Rectal smooth muscle tissue (tissue), 1 donor: Measurements from ENCODE around the gene SLC38A6.

Experiments
- H3K27ac ChIP-seq: one replicate; pipeline ENCODE4 v1.7.0; 2013; ENCODE audit warnings: low read depth, low read length, inconsistent platforms
- H3K27me3 ChIP-seq: one replicate; pipeline ENCODE4 v1.7.0; 2013; ENCODE audit warnings: low read length; ENCODE audit not compliant: control insufficient read depth, insufficient read depth
- H3K36me3 ChIP-seq: one replicate; pipeline ENCODE4 v1.7.0; 2013; ENCODE audit warnings: low read length; ENCODE audit not compliant: control insufficient read depth, insufficient read depth
- H3K4me1 ChIP-seq: one replicate; pipeline ENCODE4 v1.7.0; 2013; ENCODE audit warnings: low read length; ENCODE audit not compliant: control insufficient read depth, insufficient read depth
- H3K4me3 ChIP-seq: one replicate; pipeline ENCODE4 v1.7.0; 2013; ENCODE audit warnings: low read length
- H3K9ac ChIP-seq: one replicate; pipeline ENCODE4 v1.7.0; 2013; ENCODE audit warnings: low read length

Gene SLC38A6

DNA sequence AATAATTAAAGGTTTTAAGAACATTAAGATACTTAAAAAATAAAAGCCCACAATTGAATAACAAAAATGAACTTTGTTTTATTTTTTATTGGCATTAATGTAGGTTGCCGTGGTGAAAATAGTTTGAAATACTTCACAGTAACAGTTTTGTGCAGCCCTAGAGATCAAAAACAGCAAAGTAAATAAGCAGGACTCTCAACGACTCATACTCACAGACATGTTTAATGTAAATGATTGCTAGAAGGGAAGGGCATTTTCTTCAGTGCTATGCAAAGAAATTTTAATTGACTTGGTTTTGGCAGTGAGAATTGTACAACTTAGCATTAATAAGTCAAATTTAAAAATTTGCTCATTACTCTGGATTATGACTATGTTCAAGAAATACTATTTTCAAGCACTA lies 16.1 kb upstream of the SLC38A6 start:
- Histone ChIP-seq H3K36me3 (no peaks in the 10 kb centered on the region), H3K4me3 (no peak overlapping the region)

DNA sequence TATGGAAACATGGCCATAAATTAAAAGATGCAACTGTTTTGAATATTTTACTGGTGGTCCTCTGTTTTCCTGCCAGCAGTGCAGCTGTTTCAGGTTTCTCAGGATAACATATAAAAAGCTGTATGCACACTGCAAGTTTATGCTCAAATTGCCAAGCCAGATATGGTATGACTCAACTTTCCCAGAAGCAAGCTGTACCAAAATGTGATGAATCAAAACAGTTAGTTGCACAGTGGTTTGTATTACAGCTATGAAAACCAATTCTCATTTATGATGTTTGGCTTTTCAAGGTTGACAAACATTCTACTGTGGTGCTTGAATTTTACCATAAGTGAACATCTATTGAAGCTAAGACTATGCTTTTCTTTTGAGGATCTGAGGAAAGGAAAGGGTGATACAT lies 15.6 kb upstream of the SLC38A6 start:
- no peaks in the 10 kb centered on the region for H3K27me3 ChIP-seq
- no peak overlapping the region for H3K27ac ChIP-seq
- no peaks in the 10 kb centered on the region for H3K36me3 ChIP-seq
- no peak overlapping the region for H3K4me3 ChIP-seq
- no peaks in the 10 kb centered on the region for H3K4me1 ChIP-seq
- no peak overlapping the region for H3K9ac ChIP-seq

More for the DNA sequence above, 16.1 kb upstream of the SLC38A6 start:
- no peaks in the 10 kb centered on the region for H3K27me3 ChIP-seq
- no peaks in the 10 kb centered on the region for H3K4me1 ChIP-seq
- no peak overlapping the region for H3K9ac ChIP-seq
- H3K27ac ChIP-seq: no peak overlapping the region

DNA sequence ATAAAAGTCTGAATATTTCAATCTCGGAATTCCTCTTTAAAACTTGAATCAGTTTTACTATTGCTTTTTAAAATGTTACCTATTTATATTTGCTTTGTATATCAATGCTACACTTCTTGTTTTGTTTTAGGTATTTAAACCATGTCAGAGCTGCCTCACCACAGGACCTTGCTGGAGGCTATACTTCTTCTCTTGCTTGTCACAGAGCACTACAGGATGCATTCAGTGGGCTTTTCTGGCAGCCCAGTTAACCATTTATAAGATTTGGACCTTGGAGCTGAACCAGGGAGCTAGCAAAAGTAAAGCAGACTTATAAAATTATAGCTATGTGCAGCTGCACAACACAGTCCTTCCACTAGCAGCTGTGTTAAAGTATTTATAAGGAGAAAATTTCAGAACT lies 12.9 kb upstream of the SLC38A6 start:
- H3K4me1 ChIP-seq: no peaks in the 10 kb centered on the region
- H3K4me3 ChIP-seq: no peak overlapping the region
- no peak overlapping the region for H3K27ac ChIP-seq
- H3K27me3 ChIP-seq: no peaks in the 10 kb centered on the region
- no peak overlapping the region for H3K9ac ChIP-seq
- no peaks in the 10 kb centered on the region for H3K36me3 ChIP-seq

DNA sequence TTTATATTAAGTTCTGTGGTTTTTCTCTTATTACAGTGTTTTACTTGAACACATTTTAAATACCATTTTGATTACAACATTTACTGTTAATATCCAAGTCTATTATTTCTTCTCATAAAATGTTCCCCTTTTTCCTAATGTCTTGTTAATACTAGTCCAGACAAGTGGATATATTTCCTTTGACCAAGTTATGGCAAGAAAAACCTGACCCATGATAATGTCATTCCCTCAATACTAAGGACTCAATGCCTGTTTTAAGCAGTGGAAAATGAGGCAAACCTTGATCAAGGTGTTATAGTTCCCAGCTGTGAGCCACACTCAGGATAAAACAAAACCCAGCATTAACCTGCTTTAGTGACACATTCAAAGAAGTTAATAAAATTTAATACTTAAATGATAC lies 12.4 kb upstream of the SLC38A6 start:
- Histone ChIP-seq H3K36me3 (no peaks in the 10 kb centered on the region), H3K9ac (no peak overlapping the region), H3K4me3 (no peak overlapping the region), H3K27me3 (no peaks in the 10 kb centered on the region), H3K4me1 (no peaks in the 10 kb centered on the region), H3K27ac (no peak overlapping the region)

DNA sequence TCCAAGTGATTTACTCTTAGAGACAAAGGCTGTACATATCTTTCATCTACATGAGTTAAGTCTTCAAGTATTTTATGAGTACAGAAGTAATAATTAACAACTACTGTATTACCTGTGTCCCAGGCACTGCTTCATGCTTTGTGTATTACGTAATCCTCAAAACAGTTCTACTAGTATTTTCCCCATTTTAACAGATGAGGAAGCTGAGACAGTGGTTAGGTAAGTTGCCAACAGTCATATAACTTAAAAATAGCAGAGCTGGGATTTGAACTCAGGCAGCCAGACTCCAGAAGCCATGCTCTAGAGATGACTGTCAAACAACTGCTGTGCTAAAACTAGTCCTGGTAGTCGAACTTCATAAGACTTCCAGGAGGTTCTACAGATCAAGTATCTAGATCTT lies 10.9 kb upstream of the SLC38A6 start:
- Histone ChIP-seq H3K4me1 (no peaks in the 10 kb centered on the region), H3K27me3 (no peaks in the 10 kb centered on the region), H3K27ac (no peak overlapping the region), H3K9ac (no peak overlapping the region), H3K4me3 (no peak overlapping the region), H3K36me3 (no peaks in the 10 kb centered on the region)

DNA sequence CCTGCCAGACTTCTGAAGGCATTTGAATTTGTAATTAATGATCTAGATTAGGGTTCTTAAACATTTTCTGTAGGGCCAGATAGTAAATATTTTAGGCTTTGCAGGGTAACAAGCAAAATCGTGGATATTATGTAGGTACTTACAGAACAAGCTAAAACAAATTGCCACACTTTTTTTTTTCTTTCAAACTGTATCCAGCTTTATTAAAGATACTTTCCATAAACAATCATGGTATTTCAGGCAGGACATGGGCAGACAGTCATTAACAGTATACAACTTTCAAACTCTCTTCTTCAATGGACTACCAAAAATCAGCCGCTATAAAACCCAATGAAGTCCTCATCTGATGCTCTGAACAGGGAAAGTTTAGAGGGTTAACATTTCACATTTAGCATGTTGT lies 9.8 kb upstream of the SLC38A6 start:
- Histone ChIP-seq H3K9ac (no peak overlapping the region), H3K27me3 (no peaks in the 10 kb centered on the region), H3K4me3 (no peak overlapping the region), H3K36me3 (peaks cover 2% of the 10 kb centered on the region), H3K27ac (no peak overlapping the region), H3K4me1 (no peaks in the 10 kb centered on the region)

DNA sequence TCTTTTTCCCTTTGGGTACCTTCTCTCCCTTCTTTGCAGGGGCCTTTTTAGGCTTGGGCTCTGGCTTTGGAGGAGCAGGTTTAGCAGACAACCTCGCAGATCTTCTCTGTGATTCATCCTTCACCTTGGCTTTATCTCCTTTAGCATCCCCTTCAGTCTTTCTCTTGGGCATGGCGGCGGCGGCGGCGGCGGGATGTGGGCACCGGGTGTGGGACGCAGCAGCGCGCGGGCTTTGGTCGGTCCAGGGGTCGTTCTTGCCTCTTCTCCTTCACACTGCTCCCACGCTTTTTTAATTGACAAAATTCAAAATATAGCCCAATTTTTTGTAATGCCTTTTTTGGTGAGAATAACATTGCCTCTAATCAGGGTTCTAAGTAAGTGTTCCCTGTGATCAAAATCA lies 8.8 kb upstream of the SLC38A6 start:
- Histone ChIP-seq H3K4me1 (no peaks in the 10 kb centered on the region), H3K4me3 (no peak overlapping the region), H3K27me3 (no peaks in the 10 kb centered on the region), H3K9ac (no peak overlapping the region), H3K27ac (no peak overlapping the region), H3K36me3 (peaks cover 2% of the 10 kb centered on the region)

DNA sequence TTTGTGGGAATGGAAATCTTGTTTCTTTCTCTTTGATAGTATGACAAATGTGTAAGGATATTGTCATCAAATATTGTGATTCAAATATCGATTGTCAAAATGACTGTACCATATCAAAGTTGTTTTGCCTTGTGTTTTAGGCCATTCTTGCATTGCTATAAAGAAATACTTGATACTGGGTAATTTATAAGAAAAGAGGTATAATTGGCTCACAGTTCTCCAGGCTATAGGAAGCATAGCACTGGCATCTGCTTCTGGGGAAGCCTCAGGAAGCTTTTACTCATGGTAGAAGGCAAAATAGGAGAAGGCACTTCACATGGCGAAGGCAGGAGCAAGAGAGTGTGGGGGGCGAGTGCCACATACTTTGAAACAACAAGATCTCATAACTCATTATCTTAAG lies 8.0 kb upstream of the SLC38A6 start:
- H3K4me1 ChIP-seq: no peaks in the 10 kb centered on the region
- H3K27me3 ChIP-seq: no peaks in the 10 kb centered on the region
- H3K36me3 ChIP-seq: peaks cover 2% of the 10 kb centered on the region
- no peak overlapping the region for H3K9ac ChIP-seq
- H3K27ac ChIP-seq: no peak overlapping the region
- H3K4me3 ChIP-seq: no peak overlapping the region

DNA sequence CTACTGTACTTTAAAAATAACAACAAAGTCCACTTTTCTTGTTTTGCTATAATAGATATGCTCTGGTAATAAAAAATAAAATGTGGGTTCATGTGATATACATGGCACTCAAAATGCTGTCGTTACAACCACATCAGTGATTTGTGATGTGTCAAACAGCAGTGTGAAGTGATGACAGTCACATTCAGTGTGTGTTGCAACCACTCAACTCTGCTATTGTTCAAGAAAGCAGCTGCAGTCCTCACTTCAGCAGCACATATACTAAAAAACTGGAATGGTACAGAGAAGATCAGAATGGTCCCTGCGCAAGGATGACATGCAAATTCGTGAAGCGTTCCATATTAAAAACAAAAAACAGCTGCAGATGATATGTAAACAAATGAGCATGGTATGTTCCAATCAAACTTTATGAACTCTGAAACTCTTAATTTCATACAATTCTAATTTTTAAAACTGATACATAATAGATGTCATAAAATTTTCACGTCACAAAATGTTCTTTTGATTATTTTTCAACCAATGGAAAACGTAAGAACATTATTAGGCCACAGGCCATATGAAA lies 6.9 kb upstream of the SLC38A6 start:
- H3K27me3 ChIP-seq: no peaks in the 10 kb centered on the region
- peaks cover 2% of the 10 kb centered on the region for H3K36me3 ChIP-seq
- no peaks in the 10 kb centered on the region for H3K4me1 ChIP-seq
- H3K4me3 ChIP-seq: no peak overlapping the region
- no peak overlapping the region for H3K9ac ChIP-seq
- no peak overlapping the region for H3K27ac ChIP-seq

DNA sequence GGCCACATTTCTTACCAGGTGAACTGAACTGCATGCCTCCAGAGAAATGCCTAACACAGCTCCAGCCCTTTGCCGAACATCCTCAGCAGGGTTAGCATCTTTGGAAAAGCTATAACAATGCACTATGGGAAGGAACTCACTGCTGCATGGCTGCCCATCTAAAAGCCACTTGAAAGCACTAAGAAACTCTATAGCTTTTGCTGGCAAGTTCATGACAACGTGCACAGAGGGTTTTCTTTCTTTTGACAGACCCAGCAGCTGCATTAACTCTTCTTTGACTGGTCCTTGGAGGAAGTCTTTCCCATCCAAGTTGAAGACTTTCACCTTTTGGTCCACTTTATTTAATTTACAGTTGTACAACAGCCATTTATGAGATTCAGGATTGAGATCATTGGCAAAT lies 5.5 kb upstream of the SLC38A6 start:
- peaks cover 5% of the 10 kb centered on the region for H3K36me3 ChIP-seq
- H3K9ac ChIP-seq: no peak overlapping the region
- H3K27ac ChIP-seq: no peak overlapping the region
- H3K27me3 ChIP-seq: no peaks in the 10 kb centered on the region
- H3K4me3 ChIP-seq: no peak overlapping the region
- H3K4me1 ChIP-seq: no peaks in the 10 kb centered on the region

DNA sequence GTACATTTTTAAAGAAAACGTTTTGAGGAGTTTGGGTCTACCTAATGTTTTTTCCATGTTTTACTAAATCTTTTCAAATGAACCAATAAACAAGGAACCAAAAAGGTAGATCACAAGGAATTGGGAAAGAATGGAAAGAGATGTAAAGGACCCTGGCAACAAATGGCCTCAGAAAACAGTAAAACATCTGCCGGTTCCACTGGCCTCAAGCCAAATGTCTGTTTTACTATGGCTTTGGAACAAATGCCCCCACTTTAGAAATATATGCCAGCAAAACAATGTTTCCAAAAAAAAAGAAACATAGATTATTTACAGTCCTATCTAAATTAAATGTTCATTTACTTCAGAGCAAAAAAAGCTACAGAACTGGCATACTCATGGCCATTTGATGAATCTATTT lies 3.2 kb upstream of the SLC38A6 start:
- no peak overlapping the region for H3K4me3 ChIP-seq
- peaks cover 5% of the 10 kb centered on the region for H3K36me3 ChIP-seq
- H3K27ac ChIP-seq: no peak overlapping the region
- H3K4me1 ChIP-seq: peaks cover 4% of the 10 kb centered on the region
- H3K27me3 ChIP-seq: no peaks in the 10 kb centered on the region
- H3K9ac ChIP-seq: no peak overlapping the region

DNA sequence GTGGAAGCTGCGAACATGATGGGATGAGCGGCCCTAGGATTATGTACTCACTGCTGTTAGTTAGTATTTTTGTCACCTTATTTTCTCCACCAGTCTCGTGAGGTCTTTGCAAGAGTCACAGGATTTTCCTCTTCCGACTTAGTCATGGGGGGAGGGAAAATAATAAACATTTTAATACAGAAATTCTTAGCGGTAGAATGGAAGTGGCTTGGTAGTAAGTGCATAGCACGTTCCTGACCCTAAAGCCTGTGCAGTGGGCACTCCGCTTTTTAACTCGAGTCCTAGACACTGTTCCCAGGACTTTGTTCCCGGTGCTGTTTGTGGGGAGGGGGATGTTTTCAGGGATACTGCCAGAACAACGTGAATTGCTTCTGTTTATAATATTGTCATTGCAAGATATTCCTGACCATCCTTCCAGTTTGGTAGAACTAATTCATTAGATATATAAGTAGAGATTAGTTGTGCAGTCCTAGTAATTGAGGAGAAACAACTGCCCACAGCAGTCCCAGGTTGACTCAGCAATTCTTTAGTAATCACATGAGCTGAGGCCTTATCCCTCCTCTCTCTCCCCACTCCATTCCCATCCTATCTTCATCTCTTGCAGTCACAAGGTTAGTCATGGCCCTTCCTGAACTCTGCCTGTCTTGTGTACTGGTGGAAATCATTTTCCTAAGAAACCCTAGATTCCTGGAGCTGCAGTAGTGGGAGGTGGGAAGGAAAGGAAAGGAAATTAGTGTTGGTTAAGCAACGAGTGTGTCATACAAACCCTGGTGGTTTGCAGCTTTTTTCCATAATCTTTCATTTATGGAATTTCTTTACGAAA lies 799 bp downstream of the SLC38A6 start:
- Histone ChIP-seq H3K4me3 (peak overlapping the region; percentile 90), H3K9ac (peak overlapping the region; percentile 59), H3K27me3 (no peaks in the 10 kb centered on the region), H3K27ac (peak overlapping the region; percentile 82), H3K4me1 (peaks cover 4% of the 10 kb centered on the region), H3K36me3 (peaks cover 4% of the 10 kb centered on the region)

DNA sequence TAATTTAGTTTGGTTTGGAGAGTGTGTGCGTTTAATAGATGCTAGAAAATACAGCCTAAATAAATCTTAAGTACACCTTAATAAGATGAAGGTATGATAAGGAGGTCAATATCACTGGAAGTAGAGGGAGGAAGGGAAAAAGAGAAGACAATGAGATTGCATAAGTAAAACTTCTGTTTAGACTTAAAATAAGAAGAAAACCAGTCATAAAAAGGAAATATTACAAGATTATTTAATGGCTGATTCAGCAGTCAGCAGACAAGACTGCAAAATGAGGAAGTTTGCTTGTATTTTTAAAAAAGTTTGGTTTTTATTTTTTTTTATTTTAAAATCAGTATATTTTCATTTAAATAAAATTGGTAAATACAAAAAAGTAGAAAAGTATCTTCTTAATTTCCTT lies 3.2 kb downstream of the SLC38A6 start:
- H3K4me3 ChIP-seq: no peak overlapping the region
- no peak overlapping the region for H3K27ac ChIP-seq
- peaks cover 4% of the 10 kb centered on the region for H3K36me3 ChIP-seq

More for the DNA sequence above, 3.2 kb downstream of the SLC38A6 start:
- Histone ChIP-seq H3K9ac (no peak overlapping the region), H3K27me3 (no peaks in the 10 kb centered on the region), H3K4me1 (peaks cover 4% of the 10 kb centered on the region)
